Measurements from ENCODE around the gene NHSL1.

Gene NHSL1

DNA sequence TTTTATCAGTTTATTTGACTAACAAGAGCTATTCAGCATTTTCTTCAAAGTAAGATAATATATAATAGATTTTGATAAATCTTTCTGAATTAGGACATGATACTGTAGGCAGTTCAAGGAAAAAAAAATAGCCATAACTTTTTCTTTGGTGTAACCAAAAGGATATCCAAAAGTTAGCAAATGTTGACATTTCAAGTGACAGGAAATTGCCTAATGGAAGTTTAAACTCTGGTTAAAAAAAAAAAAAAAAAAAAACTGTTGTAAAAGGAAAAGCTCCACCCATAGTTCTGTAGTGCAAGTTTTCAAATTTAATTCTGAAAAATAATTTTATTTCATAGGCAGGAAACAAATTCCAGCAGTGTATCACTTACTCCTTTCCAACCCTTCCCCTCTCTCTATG lies 76.4 kb downstream of the NHSL1 start:
- no peak for DNase-seq

GRCh38 chr6:138421608-138422007 lies 77.7 kb downstream of the NHSL1 start:
- no peak for DNase-seq

DNA sequence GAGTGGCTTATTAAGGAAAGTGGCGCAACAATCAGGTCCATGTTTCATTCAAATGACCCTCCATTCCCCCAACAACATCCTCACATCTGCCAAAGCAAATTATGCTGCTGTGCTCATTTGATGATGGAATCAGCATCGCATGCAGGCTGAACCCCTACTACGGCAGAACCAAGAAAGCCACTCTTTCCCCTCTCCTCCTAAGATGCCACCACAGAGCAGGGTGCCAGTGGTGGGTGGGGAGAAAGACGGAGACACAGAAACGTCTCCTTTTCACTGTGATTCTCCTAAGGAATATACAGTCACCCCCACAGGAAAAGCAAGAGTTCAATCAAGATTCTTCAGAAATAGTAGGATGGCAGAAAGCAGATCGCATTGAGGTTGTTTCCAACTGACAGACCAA lies 78.2 kb downstream of the NHSL1 start:
- no peak for DNase-seq

GRCh38 chr6:138420356-138420755 lies 78.9 kb downstream of the NHSL1 start:
- DNase-seq = no peak

GRCh38 chr6:138419766-138420165 lies 79.5 kb downstream of the NHSL1 start:
- no peak for DNase-seq

- DNase-seq = no peak
Measured at GRCh38 chr6:138418118-138418742, 81.1 kb downstream of the NHSL1 start.

DNA sequence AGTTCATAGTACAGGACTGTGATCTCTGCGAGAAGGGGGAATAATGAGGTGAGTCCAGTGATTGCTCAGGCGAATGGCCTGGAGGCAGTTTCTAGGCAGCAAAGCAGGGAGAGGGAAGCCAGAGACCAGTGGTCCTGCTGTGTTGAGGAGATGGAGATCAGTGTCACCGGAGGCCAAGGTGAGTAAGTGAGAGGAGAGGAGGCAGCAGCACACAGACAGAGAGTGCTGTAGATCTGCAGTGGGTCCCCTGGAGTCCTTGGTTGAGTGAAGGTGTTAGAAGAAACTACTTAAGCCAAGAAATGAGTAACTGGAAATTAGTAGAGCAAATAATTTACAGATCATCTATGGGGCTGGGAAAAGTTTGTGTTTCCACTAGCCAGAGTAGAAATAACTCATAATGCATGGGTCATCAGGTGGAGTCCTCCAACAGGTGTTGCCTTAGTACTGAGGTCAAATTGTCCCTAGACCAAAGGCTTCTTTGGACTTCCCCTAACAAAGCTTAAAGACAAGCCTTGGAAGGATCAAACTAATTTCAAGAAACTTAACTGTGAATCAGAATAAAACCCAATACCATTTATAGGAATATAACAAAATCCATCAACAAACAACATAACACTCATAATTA lies 81.7 kb downstream of the NHSL1 start:
- no peak for DNase-seq

DNA sequence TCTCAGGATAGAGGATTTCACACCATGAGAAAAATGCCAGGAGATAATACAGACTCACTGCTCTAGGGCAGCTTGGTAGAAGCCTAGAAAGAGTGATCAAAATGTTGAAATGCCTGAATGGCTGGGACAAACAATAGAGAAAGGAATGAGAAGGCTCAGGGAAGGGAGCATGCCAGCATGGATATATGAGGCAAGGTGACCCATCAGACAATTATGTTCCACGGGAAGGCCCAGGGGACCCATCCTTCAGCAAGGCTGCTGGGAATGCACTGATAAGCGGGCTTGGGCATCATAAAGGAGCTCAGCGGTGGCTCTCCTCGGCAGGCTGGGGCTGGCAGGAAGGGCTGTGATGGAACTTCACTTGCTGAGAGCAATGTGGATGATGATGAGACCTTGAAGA lies 83.1 kb downstream of the NHSL1 start:
- no peak for DNase-seq

GRCh38 chr6:138415125-138415524 lies 84.2 kb downstream of the NHSL1 start:
- DNase-seq = no peak

GRCh38 chr6:138410972-138411880 lies 88.1 kb downstream of the NHSL1 start:
- no peak for DNase-seq

DNA sequence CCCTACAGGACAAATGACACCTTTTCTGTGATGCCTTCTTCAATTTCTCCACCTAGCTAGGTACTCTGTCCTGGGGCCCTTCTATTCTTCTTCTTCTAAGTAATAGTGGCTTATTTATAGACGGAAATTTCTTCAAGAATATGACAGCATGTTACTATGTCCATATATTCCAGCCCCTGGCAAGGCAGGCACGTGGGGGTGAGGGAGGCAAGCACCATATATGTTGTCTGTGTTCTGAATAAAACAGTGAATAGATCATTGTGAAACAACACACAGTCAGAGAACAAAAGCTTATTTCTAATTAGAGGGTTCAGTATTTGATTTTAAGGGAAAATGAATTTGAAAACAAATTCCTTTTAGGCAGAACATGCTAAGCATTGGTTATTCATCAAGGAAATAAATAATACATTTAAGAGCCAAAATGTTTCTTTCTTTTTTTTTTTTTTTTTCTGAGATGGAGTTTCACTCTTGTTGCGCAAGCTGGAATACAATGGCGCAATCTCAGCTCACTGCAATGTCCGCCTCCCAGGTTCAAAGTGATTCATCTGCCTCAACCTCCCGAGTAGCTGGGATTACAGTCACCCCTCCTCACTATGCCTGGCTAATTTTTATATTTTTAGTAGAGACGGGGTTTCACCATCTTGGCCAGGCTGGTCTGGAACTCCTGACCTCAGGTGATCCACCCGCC lies 89.1 kb downstream of the NHSL1 start:
- no peak for DNase-seq

DNA sequence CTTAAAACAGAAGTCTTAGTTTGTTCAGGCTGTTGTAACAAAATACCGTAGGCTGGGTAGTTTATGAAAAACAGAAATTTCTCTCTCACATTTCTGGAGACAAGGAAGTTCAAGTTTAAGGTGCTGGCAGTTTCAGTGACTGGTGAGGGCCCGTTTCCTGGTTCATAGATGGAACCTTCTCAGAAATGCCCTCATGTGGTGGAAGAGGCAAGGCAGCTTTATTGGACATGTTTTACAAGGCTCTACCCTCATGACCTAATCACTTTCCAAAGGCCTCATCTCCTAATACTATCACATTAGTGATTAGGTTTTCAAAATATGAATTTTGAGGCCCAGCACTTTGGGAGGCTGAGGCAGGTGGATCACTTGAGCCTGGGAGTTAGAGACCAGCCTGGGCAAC lies 92.9 kb downstream of the NHSL1 start:
- no peak for DNase-seq

DNA sequence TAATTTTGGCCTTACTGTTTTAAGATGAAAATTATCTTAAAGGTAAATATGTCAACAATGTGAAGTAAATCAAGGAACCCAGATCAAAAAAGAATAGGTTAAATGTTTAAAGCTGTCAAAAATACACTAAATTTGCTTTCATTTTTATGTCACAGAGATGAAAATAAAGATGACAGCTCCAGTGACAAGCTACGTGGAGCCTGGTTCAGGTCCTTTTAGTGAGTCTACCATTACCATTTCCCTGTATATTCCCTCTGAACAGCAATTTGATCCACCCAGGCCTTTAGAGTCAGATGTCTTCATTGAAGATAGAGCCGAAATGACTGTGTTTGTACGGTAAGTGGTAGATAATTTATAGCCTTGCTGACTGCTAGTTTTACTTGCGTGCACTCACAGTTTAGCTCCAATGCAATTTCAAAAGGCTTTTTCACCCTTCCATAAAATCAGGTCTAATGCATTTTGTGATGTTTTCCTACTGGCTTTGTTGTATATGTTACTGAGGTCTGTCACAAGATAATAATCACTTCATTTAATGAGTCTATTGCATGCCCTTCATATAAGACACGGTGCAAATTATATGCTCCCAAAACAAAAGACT lies 93.4 kb downstream of the NHSL1 start:
- no peak for DNase-seq

DNA sequence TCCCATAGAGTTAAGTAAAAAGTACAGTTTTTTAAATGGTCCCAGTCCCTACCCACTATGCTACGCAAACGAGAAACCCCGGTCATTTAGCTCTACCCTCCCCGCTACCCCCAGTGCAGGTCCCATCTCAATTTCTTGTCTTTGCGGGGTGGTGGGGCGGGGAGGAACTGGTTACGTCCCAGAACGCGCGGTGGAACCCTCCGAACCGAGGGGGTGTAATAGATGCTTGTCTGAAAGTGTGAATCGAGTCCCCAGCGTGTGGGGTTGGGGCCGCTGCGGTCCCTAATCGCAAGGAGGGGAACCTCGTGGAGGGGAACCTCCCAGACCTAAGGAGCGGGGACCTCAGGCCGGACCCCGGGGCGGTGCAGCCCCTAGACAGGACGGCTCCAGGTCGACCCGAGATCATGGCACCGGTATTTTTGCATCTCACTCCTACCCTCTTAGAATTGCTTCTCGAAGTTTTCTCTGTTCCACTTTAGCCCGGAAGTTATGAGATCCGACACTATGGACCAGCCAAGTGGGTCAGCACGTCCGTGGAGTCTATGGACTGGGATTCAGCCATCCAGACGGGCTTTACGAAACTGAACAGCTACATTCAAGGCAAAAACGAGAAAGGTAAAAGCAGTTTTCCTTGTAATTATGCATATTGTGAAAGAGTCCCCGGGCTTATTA lies 94.5 kb downstream of the NHSL1 start:
- no peak for DNase-seq

DNA sequence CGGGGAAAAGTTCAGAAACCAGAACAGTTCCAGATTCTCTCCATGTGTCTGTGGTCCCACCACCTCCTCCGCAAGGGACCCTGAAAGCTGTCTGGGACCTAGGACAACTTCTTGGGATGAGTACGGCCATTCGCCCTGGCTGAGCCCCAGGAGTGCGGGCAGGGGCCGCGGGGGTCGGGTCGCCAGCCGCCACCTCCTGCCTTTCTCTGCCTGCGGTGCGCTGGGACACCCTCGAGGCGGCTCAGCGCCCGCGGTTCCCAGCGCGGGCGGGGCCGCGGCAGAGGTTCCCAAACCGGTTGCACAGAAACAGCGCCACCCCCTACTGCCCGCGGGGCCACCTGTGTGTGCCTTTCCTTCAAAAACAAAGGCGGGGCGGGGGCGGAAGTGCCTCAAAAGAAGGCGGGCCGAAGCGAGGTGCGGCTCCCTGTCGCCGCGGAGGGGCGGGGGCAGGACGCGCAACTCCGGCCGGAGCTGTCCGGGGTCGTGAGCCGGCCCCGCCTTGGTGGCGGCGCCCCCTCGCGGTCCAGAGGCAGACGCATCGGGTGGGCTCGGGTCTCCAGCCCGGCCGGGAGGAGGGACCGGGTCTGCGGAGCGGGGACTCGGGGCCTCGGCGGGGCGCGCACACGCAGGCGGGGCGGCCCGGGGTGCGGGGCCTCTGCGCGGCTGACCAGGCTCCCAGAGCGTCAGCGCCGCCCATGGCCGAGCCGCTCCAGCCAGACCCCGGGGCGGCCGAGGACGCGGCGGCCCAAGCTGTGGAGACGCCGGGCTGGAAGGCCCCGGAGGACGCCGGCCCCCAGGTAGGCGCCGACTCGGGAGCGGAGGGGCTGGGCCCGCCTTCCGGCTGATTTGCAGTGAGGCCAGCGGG lies 95.3 kb downstream of the NHSL1 start, which contains the start of gene HEBP2:
HEBP2 (plus strand) TSS at position 423 of the 865 bp plus-strand sequence; CDS start at position 696, 273 bp downstream.
- peak; percentile 87 for DNase-seq

DNA sequence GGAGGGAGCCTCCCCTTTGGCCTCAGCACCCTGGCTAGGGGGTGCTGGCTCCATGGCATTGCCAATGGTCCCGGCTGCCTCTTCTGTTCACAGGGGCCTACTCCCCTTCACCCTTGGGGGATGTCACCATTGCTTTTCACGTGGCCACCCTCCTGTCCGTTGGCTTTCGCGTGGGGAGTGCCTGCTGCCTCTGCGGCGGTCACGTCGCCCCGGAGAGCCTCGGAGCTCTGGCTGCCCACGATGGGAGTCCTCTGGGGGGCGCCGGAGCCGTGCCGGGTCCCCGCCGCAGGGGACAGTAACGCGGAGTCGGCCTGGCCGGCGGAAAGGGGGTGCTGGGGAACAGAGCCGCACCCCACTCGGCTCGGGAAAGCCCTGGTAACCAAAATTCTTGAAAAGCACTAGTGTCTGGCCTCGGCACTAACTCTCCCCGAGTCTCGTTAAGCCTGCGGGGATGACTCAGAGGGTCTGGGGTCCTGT lies 95.9 kb downstream of the NHSL1 start:
- no peak for DNase-seq

DNA sequence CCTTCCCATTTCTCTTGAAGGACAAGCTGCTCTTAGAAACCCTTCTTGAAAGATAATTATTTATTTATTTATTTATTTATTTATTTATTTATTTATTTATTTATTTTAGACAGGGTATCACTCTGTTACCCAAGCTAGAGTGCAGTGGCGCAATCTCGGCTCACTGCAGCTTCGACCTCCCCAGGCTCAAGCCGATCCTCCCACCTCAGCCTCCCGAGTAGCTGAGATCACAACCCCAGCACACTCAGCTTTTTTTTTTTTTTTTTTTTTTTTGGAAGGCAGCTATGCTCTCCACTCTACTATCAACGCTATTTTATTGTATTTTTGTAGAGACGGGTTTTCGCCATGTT lies 96.5 kb downstream of the NHSL1 start:
- DNase-seq = no peak

- DNase-seq = no peak
Measured at GRCh38 chr6:138401960-138402837, 97.1 kb downstream of the NHSL1 start.

DNA sequence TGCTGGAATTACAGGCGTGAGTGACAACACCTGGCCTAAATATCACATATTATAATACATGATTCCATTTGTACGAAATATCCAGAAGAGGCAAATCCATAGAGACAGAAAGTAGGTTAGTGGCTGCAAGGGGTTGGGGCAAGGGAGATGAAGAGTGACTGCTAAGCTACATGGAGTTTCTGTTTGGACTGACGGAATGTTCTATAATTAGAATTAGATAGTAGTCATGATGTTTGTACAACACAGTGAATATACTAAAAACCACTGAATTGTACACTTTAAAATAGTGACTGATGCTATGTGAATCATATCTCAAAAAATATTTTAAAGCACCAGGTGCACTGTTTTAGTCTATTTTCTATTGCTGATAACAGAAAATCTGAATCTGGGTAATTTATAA lies 99.0 kb downstream of the NHSL1 start:
- no peak for DNase-seq

All from NCI-H1092 (cell line).